Tibial artery (tissue), 4 donors: ENCODE results near the gene MRPL46.

Source experiments
- DNase-seq, 2 donors: peaks; one replicate each; pipeline ENCODE4 v3.0.0-alpha.2; 2019
- H3K27ac ChIP-seq, 2 donors: fragments of 200-600 bp; sonication (generic) in 1 of 2; 1 replicate in 1 of 2; 2 replicates in 1 of 2; pipeline ENCODE4 v1.5.1; 2018 to 2019; ENCODE audit warnings: mild to moderate bottlenecking in 1 of 2
- H3K27me3 ChIP-seq, 2 donors: fragments of 200-600 bp; sonication (generic) in 1 of 2; one replicate each; pipeline versions ENCODE4 v1.5.1 to v1.6.0; 2016 to 2019
- H3K36me3 ChIP-seq, 3 donors: fragments of 200-600 bp; sonication (generic) in 2 of 3; one replicate each; pipeline ENCODE4 v1.5.1; 2016 to 2019; ENCODE audit warnings: mild to moderate bottlenecking in 2 of 3
- H3K4me1 ChIP-seq, 4 donors: fragments of 200-600 bp; sonication (generic) in 2 of 4; 1 replicate in 3 of 4; 2 replicates in 1 of 4; pipeline ENCODE4 v1.5.1; 2016 to 2019
- H3K4me3 ChIP-seq, 2 donors: fragments of 200-600 bp; sonication (generic) in 1 of 2; 1 replicate in 1 of 2; 2 replicates in 1 of 2; pipeline ENCODE4 v1.5.1; 2018 to 2019; ENCODE audit warnings: mild to moderate bottlenecking in 2 of 2
- H3K9me3 ChIP-seq, 3 donors: fragments of 200-600 bp; sonication (generic) in 1 of 3; one replicate each; pipeline ENCODE4 v1.5.1; 2016 to 2019
- CTCF ChIP-seq, 2 experiments: fragments of 200-600 bp in 1 of 2; fragments of 450-650 bp in 1 of 2; IDR thresholded peaks; one replicate each; pipeline ENCODE4 v1.5.1; 2017 to 2019; ENCODE audit warnings: antibody characterized with exemption in 2 of 2, mild to moderate bottlenecking in 1 of 2, moderate library complexity in 1 of 2
- intact Hi-C: fragments of 100-400 bp; cut with DNase I; formaldehyde crosslinking; loops from one replicate; pipeline ENCODE4 v1.15.0; 2023; ENCODE audit warnings: low total_unique reads

Gene MRPL46

GRCh38 chr15:88497109-88497765, 30.0 kb upstream of the MRPL46 start:
- Histone ChIP-seq H3K27ac (no peak overlapping the region), H3K4me1 (no peaks in the 10 kb centered on the region), H3K4me3 (no peak overlapping the region), H3K36me3 (peaks cover 0 to 51% (median 0%) of the 10 kb centered on the region in 3 donors), H3K27me3 (no peaks in the 10 kb centered on the region), H3K9me3 (no peaks in the 10 kb centered on the region)
- no peak for DNase-seq
- intact Hi-C loops = no loop called here
- TF ChIP-seq CTCF (IDR thresholded peaks at IDR 0.05) = no peak

GRCh38 chr15:88493844-88494243, 26.7 kb upstream of the MRPL46 start:
- Histone ChIP-seq H3K27ac (no peak overlapping the region), H3K4me1 (no peaks in the 10 kb centered on the region), H3K4me3 (no peak overlapping the region), H3K36me3 (peaks cover 0 to 50% (median 0%) of the 10 kb centered on the region in 3 donors), H3K27me3 (no peaks in the 10 kb centered on the region), H3K9me3 (no peaks in the 10 kb centered on the region)
- no peak for DNase-seq
- TF ChIP-seq CTCF (IDR thresholded peaks at IDR 0.05) = no peak
- intact Hi-C loops = no loop called here

- no peak for DNase-seq
- intact Hi-C loops = no loop called here
- no peaks in the 10 kb centered on the region for H3K4me1 ChIP-seq
- H3K27me3 ChIP-seq = no peaks in the 10 kb centered on the region
- no peak overlapping the region for H3K27ac ChIP-seq
- no peak for TF ChIP-seq CTCF (IDR thresholded peaks at IDR 0.05)
- peaks cover 0 to 25% (median 0%) of the 10 kb centered on the region in 3 donors for H3K36me3 ChIP-seq
- H3K4me3 ChIP-seq = no peak overlapping the region
- H3K9me3 ChIP-seq = no peaks in the 10 kb centered on the region
Observed at GRCh38 chr15:88491158-88491557, 24.0 kb upstream of the MRPL46 start.

- Histone ChIP-seq H3K36me3 (peaks cover 0 to 15% (median 0%) of the 10 kb centered on the region in 3 donors), H3K27ac (no peak overlapping the region), H3K4me1 (no peaks in the 10 kb centered on the region), H3K9me3 (no peaks in the 10 kb centered on the region), H3K4me3 (no peak overlapping the region), H3K27me3 (no peaks in the 10 kb centered on the region)
- intact Hi-C loops = no loop called here
- no peak for DNase-seq
- no peak for TF ChIP-seq CTCF (IDR thresholded peaks at IDR 0.05)
Observed at GRCh38 chr15:88490036-88490435, 22.8 kb upstream of the MRPL46 start.

- intact Hi-C loops = no loop called here
- no peak overlapping the region for H3K4me3 ChIP-seq
- no peaks in the 10 kb centered on the region for H3K9me3 ChIP-seq
- DNase-seq = no peak
- H3K27ac ChIP-seq = no peak overlapping the region
- peaks cover 0 to 9% (median 0%) of the 10 kb centered on the region in 3 donors for H3K36me3 ChIP-seq
- H3K4me1 ChIP-seq = no peaks in the 10 kb centered on the region
- TF ChIP-seq CTCF (IDR thresholded peaks at IDR 0.05) = no peak
- no peaks in the 10 kb centered on the region for H3K27me3 ChIP-seq
Observed at GRCh38 chr15:88489321-88489720, 22.1 kb upstream of the MRPL46 start.
